Metanephros (tissue), 2 donors: ENCODE data around the gene E2F4. TPM values are rescaled to one million over a fixed set of nuclear protein-coding genes. Genes with fewer than 3 reads are reported as not detected.
A peak's percentile ranks its signal among the peaks of the same experiment; 100 is the strongest.

Source experiments
- small RNA-seq: library from RNA; depleted of rRNA; stranded (forward); fragments of <200 nt; gene quantifications from one replicate; pipeline ENCODE3, GENCODE V24; 2014; ENCODE audit warnings: low replicate concordance
- total RNA-seq: library from RNA; depleted of rRNA; stranded (reverse); fragments of >200 nt; gene quantifications from one replicate; pipeline ENCODE4 v1.2.3, GENCODE V29; 2014

Gene E2F4, protein sequence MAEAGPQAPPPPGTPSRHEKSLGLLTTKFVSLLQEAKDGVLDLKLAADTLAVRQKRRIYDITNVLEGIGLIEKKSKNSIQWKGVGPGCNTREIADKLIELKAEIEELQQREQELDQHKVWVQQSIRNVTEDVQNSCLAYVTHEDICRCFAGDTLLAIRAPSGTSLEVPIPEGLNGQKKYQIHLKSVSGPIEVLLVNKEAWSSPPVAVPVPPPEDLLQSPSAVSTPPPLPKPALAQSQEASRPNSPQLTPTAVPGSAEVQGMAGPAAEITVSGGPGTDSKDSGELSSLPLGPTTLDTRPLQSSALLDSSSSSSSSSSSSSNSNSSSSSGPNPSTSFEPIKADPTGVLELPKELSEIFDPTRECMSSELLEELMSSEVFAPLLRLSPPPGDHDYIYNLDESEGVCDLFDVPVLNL
- total RNA-seq = 42.3 TPM

DNA sequence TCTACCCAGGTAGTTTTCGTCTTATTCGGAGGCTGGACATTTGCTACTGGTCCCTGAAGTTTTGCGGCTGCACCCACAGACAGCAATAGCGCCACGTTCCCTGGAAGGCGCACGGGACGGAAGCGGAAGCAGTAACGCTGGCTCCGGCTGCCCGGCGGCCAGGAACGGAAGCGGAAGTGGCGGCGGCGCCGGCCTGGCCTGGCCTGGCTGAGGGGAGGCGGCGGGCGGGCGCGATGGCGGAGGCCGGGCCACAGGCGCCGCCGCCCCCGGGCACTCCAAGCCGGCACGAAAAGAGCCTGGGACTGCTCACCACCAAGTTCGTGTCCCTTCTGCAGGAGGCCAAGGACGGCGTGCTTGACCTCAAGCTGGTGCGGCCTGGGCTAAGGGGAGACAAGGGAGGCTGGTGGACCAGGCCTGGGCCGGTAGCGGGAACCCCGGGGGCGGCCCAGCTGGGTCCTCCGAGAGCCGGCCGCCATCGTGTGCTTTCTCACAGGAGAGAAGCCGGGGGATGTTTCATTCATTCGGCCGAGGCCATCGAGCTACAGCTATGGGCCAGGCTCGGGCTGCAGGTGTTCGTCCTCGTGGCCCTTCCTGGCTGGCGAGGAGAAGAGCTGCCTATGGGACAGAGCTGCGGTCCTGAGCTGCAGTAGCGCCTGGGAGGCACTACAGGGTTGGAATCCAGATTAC, at the start of gene E2F4:
E2F4 (plus strand) TSS at position 161 of the 687 bp plus-strand sequence; CDS start at position 234, 73 bp downstream.

DNA sequence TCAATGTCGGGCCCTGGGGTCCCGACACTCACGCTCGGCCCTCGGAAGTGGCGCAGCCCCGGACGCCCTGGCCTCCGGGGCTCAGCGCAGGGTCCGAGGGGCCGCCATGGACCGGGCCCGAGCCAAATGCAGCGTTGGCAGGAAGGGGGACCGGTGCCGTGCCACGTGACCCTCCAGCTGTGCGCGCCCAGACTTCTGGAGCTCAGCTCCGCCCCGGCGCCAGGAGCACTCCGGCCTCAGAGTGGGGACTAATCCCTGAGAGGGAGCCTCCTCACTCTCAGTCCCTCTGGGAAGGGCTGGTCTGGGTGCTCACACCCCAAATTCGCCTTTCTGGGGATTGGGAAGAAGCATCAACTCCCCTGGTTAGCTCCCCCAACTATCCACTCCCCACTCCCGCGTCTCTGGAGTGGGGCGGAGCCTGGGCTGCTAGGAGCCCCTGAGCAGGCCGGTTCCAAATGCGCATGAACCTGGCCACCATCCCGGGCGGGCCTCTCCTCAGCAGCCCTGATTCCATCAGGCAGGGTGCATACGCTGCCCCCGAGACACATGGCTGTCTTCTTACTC, 41.0 kb upstream of the E2F4 start, which contains the start of gene B3GNT9:
B3GNT9 (minus strand) TSS at position 166 of the 564 bp plus-strand sequence. CDS start 513 bp downstream, outside the sequence.

DNA sequence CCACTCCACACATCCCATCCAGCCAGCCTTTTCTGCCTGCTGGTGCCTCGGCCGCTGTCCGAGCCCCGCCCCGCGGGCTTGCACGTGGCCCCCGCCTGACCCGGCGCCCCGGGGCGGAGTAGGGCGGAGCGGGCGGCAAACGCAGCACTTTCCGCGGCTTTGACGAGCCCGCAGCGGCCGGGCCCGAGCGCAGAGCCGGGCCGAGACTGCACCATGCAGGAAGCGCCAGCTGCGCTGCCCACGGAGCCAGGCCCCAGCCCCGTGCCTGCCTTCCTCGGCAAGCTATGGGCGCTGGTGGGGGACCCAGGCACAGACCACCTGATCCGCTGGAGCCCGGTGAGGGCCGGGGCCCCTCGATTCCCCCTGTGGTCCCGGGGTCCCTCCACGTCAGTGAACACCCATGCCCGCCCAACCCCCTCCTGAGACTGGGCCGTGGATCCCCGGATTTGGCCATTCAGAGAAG, 27.3 kb upstream of the E2F4 start, which contains the start of gene HSF4:
HSF4 (plus strand) TSS at position 147 of the 463 bp plus-strand sequence; CDS start at position 214, 67 bp downstream.

DNA sequence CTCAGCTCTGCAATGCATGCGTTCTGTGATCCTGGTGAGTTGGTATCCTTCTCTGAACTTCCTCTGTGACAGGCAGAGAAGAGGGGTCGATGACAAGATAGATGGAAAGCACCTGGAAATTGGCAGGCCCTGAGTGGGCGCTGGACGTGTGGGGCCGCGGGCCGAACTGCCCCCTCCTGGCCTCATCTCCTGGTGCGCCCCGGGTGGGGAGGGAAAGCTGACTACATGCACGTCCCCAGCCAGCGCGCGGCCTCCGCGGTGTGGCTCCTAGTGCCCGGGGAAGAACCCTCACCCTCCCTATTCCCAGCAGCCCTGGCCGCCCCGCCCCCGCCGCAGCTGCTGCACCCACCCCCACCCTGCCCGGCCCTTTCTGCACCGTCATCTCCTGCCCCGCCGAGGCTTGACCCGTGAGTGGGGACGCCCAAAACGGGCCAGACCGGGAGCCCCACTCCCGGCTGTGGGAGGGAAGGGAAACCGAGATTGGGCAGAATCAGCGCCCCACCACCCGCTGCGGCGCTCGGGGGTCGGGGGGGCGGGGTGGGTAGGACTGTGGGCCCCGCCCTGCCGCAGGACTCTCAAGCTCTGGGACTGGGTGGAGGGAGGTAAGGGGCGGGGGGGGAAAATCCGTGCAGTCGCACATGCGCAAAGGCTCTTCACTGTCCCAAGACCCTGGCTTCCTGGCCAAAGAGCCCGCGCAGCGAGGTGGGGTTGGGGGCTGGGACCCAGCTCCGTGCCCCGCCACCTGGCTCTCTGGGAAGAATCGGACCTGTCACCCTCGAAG, 21.6 kb upstream of the E2F4 start, which contains the start of gene NOL3:
NOL3 (plus strand) TSS at position 371 of the 781 bp plus-strand sequence.

DNA sequence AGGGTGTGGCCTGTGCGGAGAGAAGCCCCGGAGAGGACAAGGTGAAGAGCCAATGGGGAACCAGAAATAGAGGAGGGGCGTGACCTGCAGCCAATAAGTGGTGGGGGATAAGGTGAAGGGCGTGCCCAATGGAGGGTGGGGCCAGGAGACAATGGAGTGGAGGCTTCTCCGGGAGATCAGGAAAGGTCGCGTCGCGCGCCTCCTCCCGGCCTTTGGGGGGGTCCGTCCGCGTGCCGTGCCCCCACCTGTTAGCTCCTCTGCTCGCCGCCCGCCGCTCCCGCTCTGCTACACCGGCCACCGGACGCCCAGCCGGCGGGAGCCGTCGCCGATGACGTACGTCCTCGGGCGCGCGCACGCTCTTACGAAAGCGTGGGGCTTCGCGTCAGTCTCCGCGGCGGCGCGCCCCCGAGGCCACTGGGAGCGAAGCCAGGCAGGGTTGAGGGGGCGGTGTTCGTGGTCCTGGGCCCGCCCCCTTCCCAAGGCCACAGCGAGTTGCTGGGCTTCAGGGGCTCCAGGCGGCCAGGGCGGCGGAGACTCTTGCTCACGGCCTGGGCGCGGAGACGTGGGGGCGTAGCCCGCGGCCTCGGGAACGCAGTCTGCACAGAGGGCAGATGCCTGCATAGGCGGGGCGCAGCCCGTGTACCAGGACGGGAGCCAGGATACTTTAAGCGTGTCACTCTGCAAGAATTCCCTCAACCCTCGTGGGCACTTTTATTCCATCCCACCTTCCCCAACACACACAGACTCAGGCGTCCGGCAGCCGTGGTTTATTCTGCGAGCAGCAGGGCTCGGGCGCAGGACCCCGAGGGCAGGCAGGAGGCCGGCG, 8.1 kb upstream of the E2F4 start, which contains the start of gene MATCAP1:
MATCAP1 (minus strand) TSS at position 337 of the 826 bp plus-strand sequence. CDS start 3,353 bp downstream, outside the sequence.

DNA sequence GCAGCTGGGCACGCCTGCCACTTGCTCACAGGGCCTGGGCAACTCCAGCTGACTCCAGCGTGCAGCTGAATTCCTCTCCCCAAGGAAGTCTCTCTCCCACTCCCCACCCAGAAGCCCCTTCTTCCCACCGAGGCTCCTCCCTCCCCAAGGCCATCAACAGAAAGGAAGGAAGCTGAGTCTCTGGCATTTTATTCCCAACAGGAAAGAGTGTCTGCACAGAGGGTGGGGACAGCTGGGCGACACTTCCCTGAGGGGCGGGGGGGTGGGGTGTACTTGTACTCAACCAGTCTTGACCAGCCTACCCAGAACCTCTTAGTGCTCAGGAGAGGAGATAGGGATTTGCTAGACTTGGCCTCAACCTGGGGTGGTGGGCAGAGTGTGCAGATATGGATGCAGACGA, 1.9 kb upstream of the E2F4 start, which contains the start of gene EXOC3L1:
EXOC3L1 (minus strand) TSS at position 96 of the 400 bp plus-strand sequence. CDS start 460 bp downstream, outside the sequence.

DNA sequence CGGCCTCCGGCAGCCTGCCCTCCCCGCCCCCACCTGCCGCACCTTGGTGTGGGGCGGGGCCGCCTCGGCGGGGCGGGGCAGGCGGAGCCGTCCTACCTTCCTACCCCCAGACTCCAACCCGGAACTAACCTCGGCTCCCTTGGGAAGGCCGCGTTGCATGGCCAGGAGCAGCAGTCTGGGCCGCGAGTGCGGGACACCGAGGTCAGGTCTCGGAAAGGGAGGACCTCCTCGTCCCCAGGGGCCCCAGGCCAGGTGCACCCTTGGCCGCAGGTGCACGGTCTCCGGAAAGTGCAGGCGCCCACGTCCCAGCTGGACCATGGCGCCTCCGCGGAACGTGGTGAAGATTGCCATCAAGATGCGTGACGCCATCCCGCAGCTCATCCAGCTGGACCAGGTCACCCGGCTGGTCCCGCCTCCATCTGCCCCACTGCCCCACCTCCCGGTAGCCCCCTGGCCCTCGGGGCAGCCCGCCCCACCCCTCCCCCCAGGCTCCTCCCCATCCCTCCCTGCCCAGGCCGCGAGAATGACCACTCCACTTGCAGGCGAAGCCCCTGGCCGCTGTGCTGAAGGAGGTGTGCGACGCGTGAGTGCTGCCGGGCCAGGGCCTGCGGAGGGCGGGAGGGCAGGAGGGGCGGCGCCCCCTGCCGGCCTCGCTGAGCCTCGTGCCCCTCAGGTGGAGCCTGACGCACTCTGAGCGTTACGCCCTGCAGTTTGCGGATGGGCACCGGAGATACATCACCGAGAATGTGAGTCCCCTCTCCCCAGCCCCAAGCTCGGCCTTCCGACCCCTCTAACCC, 7.3 kb downstream of the E2F4 start, which contains the start of gene ELMO3:
ELMO3 (plus strand) TSS at position 121 of the 797 bp plus-strand sequence; CDS start at position 317, 196 bp downstream.

DNA sequence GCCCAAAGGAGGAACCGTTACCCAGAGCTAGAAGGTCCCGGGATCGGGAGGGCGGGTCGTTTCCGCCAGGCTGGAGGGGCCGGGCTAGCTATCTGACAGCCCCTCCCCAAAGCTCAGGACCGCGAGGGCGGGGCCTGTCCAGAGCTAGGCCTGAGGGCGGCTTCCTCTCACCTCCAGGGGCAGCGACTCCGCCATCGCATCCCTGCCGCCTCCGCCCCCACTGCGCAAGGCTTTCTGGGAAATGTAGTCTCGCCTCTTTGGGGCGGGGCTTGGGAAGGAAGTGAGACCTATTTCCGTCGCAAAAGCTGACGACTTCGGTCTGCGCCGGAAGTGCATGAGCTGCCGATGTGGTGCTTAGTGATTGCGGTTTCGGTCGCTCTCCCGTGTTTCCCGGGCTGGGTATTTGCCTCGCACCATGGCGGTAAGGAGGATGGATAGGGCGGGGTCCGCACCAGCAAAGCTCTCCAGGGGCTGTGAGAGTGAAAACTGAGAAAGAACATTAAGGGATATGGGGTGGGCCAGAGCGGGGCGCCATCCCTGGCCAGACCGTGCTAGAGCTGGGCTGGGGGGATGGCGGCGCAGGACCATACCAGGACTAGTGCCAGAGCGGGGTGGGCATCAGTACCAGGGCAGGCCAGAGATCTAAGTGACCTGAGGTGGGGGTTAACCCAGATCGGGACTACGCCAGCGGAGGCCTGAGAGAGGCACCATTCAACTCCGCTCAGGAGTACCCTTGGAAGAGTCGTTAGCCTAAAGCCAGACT, 35.0 kb downstream of the E2F4 start, which contains the start of gene TMEM208:
TMEM208 (plus strand) TSS at position 327 of the 763 bp plus-strand sequence; CDS start at position 416, 89 bp downstream.

DNA sequence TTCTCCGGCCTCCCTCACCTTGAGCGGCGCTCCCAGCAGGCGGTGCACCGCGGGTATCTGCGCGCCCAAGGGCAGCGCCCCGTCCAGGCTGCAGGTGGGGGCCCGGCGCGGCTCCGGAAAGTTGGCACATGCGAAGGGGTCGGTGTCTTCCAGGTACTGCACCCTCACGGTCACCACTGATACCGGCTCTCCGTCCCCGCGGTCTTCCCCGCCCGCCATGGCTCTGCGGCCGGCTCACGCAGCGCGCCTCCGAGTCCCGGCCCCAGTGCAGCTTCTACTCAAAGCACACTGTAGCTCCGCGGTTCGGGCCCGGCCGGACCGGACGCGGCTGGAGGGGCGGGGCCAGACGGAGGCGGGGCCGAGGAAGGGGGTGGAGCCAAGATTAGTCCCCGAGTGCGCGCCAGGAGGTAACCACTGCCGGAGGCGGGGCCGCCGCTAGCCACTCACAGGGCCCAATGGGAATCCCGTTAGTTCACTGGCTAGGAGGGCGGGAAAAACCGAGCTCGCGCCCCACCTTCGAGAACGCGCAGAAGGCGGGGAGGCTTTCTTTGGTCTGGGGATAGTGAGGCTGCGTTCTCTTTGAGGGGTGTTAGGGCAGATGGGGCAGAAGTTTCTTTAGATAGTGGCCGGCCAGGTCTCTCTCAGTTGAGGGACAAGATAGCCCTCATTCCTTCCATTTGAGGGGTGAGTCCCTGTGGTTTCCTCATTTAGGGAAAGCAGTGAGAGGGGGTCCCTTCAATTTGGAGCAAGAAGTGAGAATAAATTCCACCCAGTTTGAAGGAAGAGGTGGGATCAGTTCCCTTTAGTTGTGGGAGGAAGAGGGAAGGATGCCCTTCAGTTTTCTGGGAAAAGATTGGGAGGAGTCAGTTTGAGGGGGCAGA, 55.5 kb downstream of the E2F4 start, which contains the start of gene FHOD1:
FHOD1 (minus strand) TSS at position 290 of the 881 bp plus-strand sequence; CDS start at position 219, 71 bp downstream.

Small RNA genes lying within 50 kb of the gene (small RNA-seq; reads per million reads assigned to genes)
- 9.1 reads per million, percentile 95 among the genes with 10 or more reads in this experiment for gene MIR328

Other genes with a start within 250 kb of the E2F4 start
- gene CES3, start 230.9 kb upstream of the E2F4 start, total RNA-seq = 3.1 TPM
- gene CES4A, start 203.6 kb upstream of the E2F4 start, total RNA-seq = 6.5 TPM
- gene CBFB, start 163.0 kb upstream of the E2F4 start, total RNA-seq = 69.7 TPM
- 26.0 TPM for gene PHAF1, start 82.2 kb upstream of the E2F4 start, total RNA-seq
- gene B3GNT9, start 41.2 kb upstream of the E2F4 start, total RNA-seq = 21.1 TPM
- gene TRADD, start 32.2 kb upstream of the E2F4 start, total RNA-seq = 9.1 TPM
- gene FBXL8, start 32.2 kb upstream of the E2F4 start, total RNA-seq = 4.6 TPM
- gene HSF4, start 27.4 kb upstream of the E2F4 start, total RNA-seq = 5.6 TPM
- 9.5 TPM for gene NOL3, start 21.6 kb upstream of the E2F4 start, total RNA-seq
- gene MATCAP1, start 8.2 kb upstream of the E2F4 start, total RNA-seq = 50.2 TPM
- 11.6 TPM for gene EXOC3L1, start 2.0 kb upstream of the E2F4 start, total RNA-seq
- gene ELMO3, start 7.0 kb downstream of the E2F4 start, total RNA-seq = 6.3 TPM
- 16.5 TPM for gene TMEM208, start 35.0 kb downstream of the E2F4 start, total RNA-seq
- gene FHOD1, start 55.3 kb downstream of the E2F4 start, total RNA-seq = 29.9 TPM
- gene SLC9A5, start 56.8 kb downstream of the E2F4 start, total RNA-seq = 3.6 TPM
- gene PLEKHG4, start 87.4 kb downstream of the E2F4 start, total RNA-seq = 41.7 TPM
- gene KCTD19, start 134.6 kb downstream of the E2F4 start, total RNA-seq = 0.47 TPM
- gene LRRC36, start 134.7 kb downstream of the E2F4 start, total RNA-seq = 4.9 TPM
- 38.6 TPM for gene TPPP3, start 201.3 kb downstream of the E2F4 start, total RNA-seq
- gene ZDHHC1, start 224.3 kb downstream of the E2F4 start, total RNA-seq = 14.5 TPM
- gene HSD11B2, start 239.0 kb downstream of the E2F4 start, total RNA-seq = 198 TPM